K562 (cell line): ENCODE results near the gene NXNL2. TPM values are rescaled to one million over a fixed set of nuclear protein-coding genes. Genes with fewer than 3 reads are reported as not detected.

Source experiments
- GTF3C2 ChIP-seq: IDR thresholded peaks from 3 replicates; pipeline ENCODE4 v1.6.1; 2011; ENCODE audit warnings: borderline replicate concordance, mild to moderate bottlenecking, moderate library complexity; ENCODE audit not compliant: insufficient read length; ENCODE audit errors: extremely low read depth
- ZNF395 ChIP-seq: fragments of 200-800 bp; sonication (Bioruptor generic); IDR thresholded peaks from 2 replicates; pipeline ENCODE4 v1.6.1; 2017; ENCODE audit warnings: missing genetic modification characterization, missing compliant biosample characterization
- ZNF639 ChIP-seq, 2 experiments: fragments of 200-800 bp in 1 of 2; sonication (Bioruptor generic) in 1 of 2; sonication (generic) in 1 of 2; formaldehyde crosslinking in 1 of 2; IDR thresholded peaks in 1 of 2; conservative IDR thresholded peaks in 1 of 2; 2 replicates each; pipeline versions ENCODE4 v1.5.0 to v1.6.1; 2016 to 2020; ENCODE audit warnings: missing compliant biosample characterization in 1 of 2, missing genetic modification characterization in 1 of 2, missing genetic modification reagents in 1 of 2
- polyA plus RNA-seq, 8 experiments: library from polyadenylated mRNA; depleted of rRNA in 4 of 8; stranded (reverse) in 5 of 8; unstranded in 3 of 8; fragments of >200 nt; fragmentation: Nextera tagmentation in 2 of 8; fragmentation: Illumina TruSeq in 1 of 8; extraction: Ambion mirVana in 2 of 8; extraction: Trizol in 1 of 8; gene quantifications; 2 replicates each; pipeline versions ENCODE4 v1.2.1 to v1.2.3, GENCODE V29; 2011 to 2014; ENCODE audit warnings: inconsistent platforms in 1 of 8, missing spikeins in 1 of 8
- total RNA-seq, 7 experiments: library from RNA; depleted of rRNA in 6 of 7; stranded (reverse); fragments of >200 nt in 6 of 7; fragmentation: Illumina TruSeq in 2 of 7; extraction: Trizol in 2 of 7; gene quantifications; 2 replicates each; pipeline versions ENCODE4 v1.2.1 to v1.2.3, GENCODE V29; 2011 to 2021; ENCODE audit warnings: low replicate concordance in 1 of 7

NXNL2 gene
- total and polyA plus RNA-seq, 9 of the 15 experiments (the other 6 are each of a cell fraction or from before 2014, with no cell fraction given): 0.15 to 0.19 TPM; not detected in 7

- TF ChIP-seq GTF3C2 (no peak), ZNF639 (CRISPR knock-in tag; conservative IDR thresholded peaks at IDR 0.05 in 1 of 2, IDR thresholded peaks at IDR 0.05 in 1 of 2) (no peak), ZNF395 (no peak)
Measured at GRCh38 chr9:88503845-88504764, 30.9 kb upstream of the NXNL2 start (continued).
